ENCODE results near the gene ACADM. TPM values are rescaled to one million over a fixed set of nuclear protein-coding genes. Genes with fewer than 3 reads are reported as not detected.
A peak's percentile ranks its signal among the peaks of the same experiment; 100 is the strongest.

ACADM gene
- total RNA-seq, 1 donor from 2014 or later, result 70.3 TPM

- Mint-ChIP-seq H3K36me3 (ENCODE audit: unreplicated experiment) (no peaks in the 10 kb centered on the region), H3K27me3 (ENCODE audit: unreplicated experiment) (peaks cover 2% of the 10 kb centered on the region), H3K27ac (ENCODE audit: unreplicated experiment) (no peak overlapping the region), H3K9me3 (ENCODE audit: unreplicated experiment) (no peaks in the 10 kb centered on the region), H3K4me3 (ENCODE audit: unreplicated experiment) (no peak overlapping the region), H3K4me1 (ENCODE audit: low read depth, unreplicated experiment) (peaks cover 8% of the 10 kb centered on the region)
- no peak for DNase-seq
- no peak for TF ChIP-seq CTCF (IDR thresholded peaks at IDR 0.05; ENCODE audit: partially characterized antibody, unreplicated experiment)
Observed at GRCh38 chr1:75731881-75732280, 7.4 kb downstream of the ACADM start.

GRCh38 chr1:75732703-75733102 lies 8.2 kb downstream of the ACADM start:
- TF ChIP-seq CTCF (IDR thresholded peaks at IDR 0.05; ENCODE audit: partially characterized antibody, unreplicated experiment), result no peak
- H3K27me3 Mint-ChIP-seq (ENCODE audit: unreplicated experiment), result peaks cover 2% of the 10 kb centered on the region
- H3K4me1 Mint-ChIP-seq (ENCODE audit: low read depth, unreplicated experiment), result peaks cover 3% of the 10 kb centered on the region
- no peak overlapping the region for H3K4me3 Mint-ChIP-seq (ENCODE audit: unreplicated experiment)
- no peaks in the 10 kb centered on the region for H3K36me3 Mint-ChIP-seq (ENCODE audit: unreplicated experiment)
- no peak overlapping the region for H3K27ac Mint-ChIP-seq (ENCODE audit: unreplicated experiment)
- no peak for DNase-seq
- no peaks in the 10 kb centered on the region for H3K9me3 Mint-ChIP-seq (ENCODE audit: unreplicated experiment)

- no peak for TF ChIP-seq CTCF (IDR thresholded peaks at IDR 0.05; ENCODE audit: partially characterized antibody, unreplicated experiment)
- H3K27me3 Mint-ChIP-seq (ENCODE audit: unreplicated experiment), result peaks cover 2% of the 10 kb centered on the region
- H3K4me3 Mint-ChIP-seq (ENCODE audit: unreplicated experiment), result no peak overlapping the region
- H3K9me3 Mint-ChIP-seq (ENCODE audit: unreplicated experiment), result no peaks in the 10 kb centered on the region
- no peaks in the 10 kb centered on the region for H3K4me1 Mint-ChIP-seq (ENCODE audit: low read depth, unreplicated experiment)
- no peak overlapping the region for H3K27ac Mint-ChIP-seq (ENCODE audit: unreplicated experiment)
- DNase-seq, result no peak
- H3K36me3 Mint-ChIP-seq (ENCODE audit: unreplicated experiment), result no peaks in the 10 kb centered on the region
Observed at GRCh38 chr1:75733661-75734060, 9.2 kb downstream of the ACADM start.

- peaks cover 2% of the 10 kb centered on the region for H3K9me3 Mint-ChIP-seq (ENCODE audit: unreplicated experiment)
- H3K36me3 Mint-ChIP-seq (ENCODE audit: unreplicated experiment), result no peaks in the 10 kb centered on the region
- no peak overlapping the region for H3K27ac Mint-ChIP-seq (ENCODE audit: unreplicated experiment)
- H3K4me3 Mint-ChIP-seq (ENCODE audit: unreplicated experiment), result no peak overlapping the region
- H3K4me1 Mint-ChIP-seq (ENCODE audit: low read depth, unreplicated experiment), result no peaks in the 10 kb centered on the region
- peaks cover 2% of the 10 kb centered on the region for H3K27me3 Mint-ChIP-seq (ENCODE audit: unreplicated experiment)
- DNase-seq, result no peak
- TF ChIP-seq CTCF (IDR thresholded peaks at IDR 0.05; ENCODE audit: partially characterized antibody, unreplicated experiment), result no peak
Observed at GRCh38 chr1:75736016-75736415, 11.5 kb downstream of the ACADM start.

GRCh38 chr1:75742047-75742625 lies 17.6 kb downstream of the ACADM start:
- TF ChIP-seq CTCF (IDR thresholded peaks at IDR 0.05; ENCODE audit: partially characterized antibody, unreplicated experiment), result no peak
- H3K36me3 Mint-ChIP-seq (ENCODE audit: unreplicated experiment), result no peaks in the 10 kb centered on the region
- H3K4me3 Mint-ChIP-seq (ENCODE audit: unreplicated experiment), result no peak overlapping the region
- peaks cover 2% of the 10 kb centered on the region for H3K9me3 Mint-ChIP-seq (ENCODE audit: unreplicated experiment)
- no peak for DNase-seq
- H3K27ac Mint-ChIP-seq (ENCODE audit: unreplicated experiment), result peak overlapping the region; percentile 52
- H3K27me3 Mint-ChIP-seq (ENCODE audit: unreplicated experiment), result no peaks in the 10 kb centered on the region
- H3K4me1 Mint-ChIP-seq (ENCODE audit: low read depth, unreplicated experiment), result no peaks in the 10 kb centered on the region
